K562 (cell line): ENCODE measurements around the gene HIKESHI. TPM values are rescaled to one million over a fixed set of nuclear protein-coding genes. Genes with fewer than 3 reads are reported as not detected.

Experiments used
- ATAC-seq: fragments of 200-7000 bp; cut with Tn5 transposase; 3 replicates; pipeline ENCODE4 v1.9.1; 2020; ENCODE audit warnings: moderate library complexity
- BruUV-seq: library from RNA; stranded (reverse); fragments of 400-500 nt; replicated peaks from 2 replicates; lab custom pipeline; 2021; lab: Mats Ljungman, UMichigan
- CTCF ChIA-PET: fragments of 300-600 bp; formaldehyde crosslinking; extraction: SDS; loops from one replicate; lab custom pipeline; 2021; ENCODE audit warnings: low intra/inter-chr PET ratio; lab: Yijun Ruan, JAX
- POLR2A ChIA-PET: fragments of 300-600, 350-650 bp; sonication (Branson Sonifier 250); formaldehyde crosslinking; extraction: SDS; loops from one replicate; lab custom pipeline; 2021; ENCODE audit warnings: antibody characterized with exemption, inconsistent platforms; lab: Yijun Ruan, JAX
- DNase-seq, 4 experiments: peaks; one replicate each; pipeline versions ENCODE4 v3.0.0 to v3.0.0-alpha.2; 2011 to 2018; ENCODE audit warnings: low spot score in 3 of 4, mixed read lengths in 3 of 4; ENCODE audit errors: extremely low read depth in 1 of 4
- FAIRE-seq: peaks from 2 replicates; lab custom pipeline; 2011; peaks lifted over from hg19 to GRCh38; lab: Jason Lieb, UNC
- H2AFZ ChIP-seq: 2 replicates; pipeline ENCODE4 v1.6.0; 2011; ENCODE audit warnings: low read depth, low read length, control low read depth, inconsistent platforms
- H3K27ac ChIP-seq: fragments of 200-600 bp; 3 replicates; pipeline ENCODE4 v1.8.0; 2011; ENCODE audit warnings: low read depth, mild to moderate bottlenecking, control low read depth, inconsistent platforms, low read length, moderate library complexity, mixed read lengths; ENCODE audit errors: extremely low read depth
- H3K27me3 ChIP-seq, 2 experiments: fragments of 300-600 bp in 1 of 2; 2 replicates in 1 of 2; 3 replicates in 1 of 2; pipeline versions ENCODE4 v1.6.0 to v1.8.0; 2011; ENCODE audit warnings: inconsistent platforms in 2 of 2, low read length in 2 of 2, mild to moderate bottlenecking in 1 of 2, mixed read lengths in 1 of 2, moderate library complexity in 1 of 2; ENCODE audit not compliant: control insufficient read depth in 2 of 2, insufficient read depth in 2 of 2
- H3K36me3 ChIP-seq: fragments of 300-600 bp; 3 replicates; pipeline ENCODE4 v1.8.0; 2011; ENCODE audit warnings: mild to moderate bottlenecking, low read length, inconsistent platforms; ENCODE audit not compliant: control insufficient read depth, insufficient read depth
- H3K4me1 ChIP-seq, 2 experiments: fragments of 200-600 bp in 1 of 2; replicated peaks in 1 of 2; 2 replicates in 1 of 2; 3 replicates in 1 of 2; pipeline versions ENCODE4 v1.5.1 to v1.8.0; 2011; ENCODE audit warnings: inconsistent platforms in 2 of 2, low read length in 2 of 2, mild to moderate bottlenecking in 1 of 2, mixed read lengths in 1 of 2, moderate library complexity in 1 of 2; ENCODE audit not compliant: control insufficient read depth in 2 of 2, insufficient read depth in 2 of 2
- H3K4me2 ChIP-seq: 2 replicates; pipeline ENCODE4 v1.6.1; 2011; ENCODE audit warnings: low read length, control low read depth, inconsistent platforms, mixed read lengths; ENCODE audit not compliant: insufficient read depth
- H3K4me3 ChIP-seq: fragments of 200-600 bp; sonication (generic), shearing (Covaris generic); 2 replicates; pipeline ENCODE4 v1.5.1; 2016; ENCODE audit warnings: control low read depth, inconsistent platforms
- H3K79me2 ChIP-seq: fragments of 200-600 bp; 3 replicates; pipeline ENCODE4 v1.8.0; 2011; ENCODE audit warnings: low read length, inconsistent platforms; ENCODE audit not compliant: control insufficient read depth, insufficient read depth
- H3K9ac ChIP-seq, 2 experiments: 2 replicates each; pipeline versions ENCODE4 v1.6.0 to v1.6.1; 2011; ENCODE audit warnings: low read depth in 2 of 2, low read length in 2 of 2, control low read depth in 1 of 2, inconsistent platforms in 1 of 2, mild to moderate bottlenecking in 1 of 2, mixed read lengths in 1 of 2; ENCODE audit not compliant: insufficient read depth in 1 of 2
- H3K9me1 ChIP-seq: one replicate; pipeline ENCODE4 v1.6.0; 2011; ENCODE audit warnings: inconsistent platforms, mild to moderate bottlenecking, low read length, moderate library complexity; ENCODE audit not compliant: control insufficient read depth, insufficient read depth
- H3K9me3 ChIP-seq: replicated peaks from 2 replicates; pipeline ENCODE4 v1.5.1; 2011; ENCODE audit warnings: low read depth, low read length, inconsistent platforms; ENCODE audit not compliant: control insufficient read depth, insufficient read depth
- H4K20me1 ChIP-seq: replicated peaks from 2 replicates; pipeline ENCODE4 v1.6.1; 2011; ENCODE audit warnings: low read length, inconsistent platforms, mixed read lengths; ENCODE audit not compliant: control insufficient read depth, insufficient read depth
- BRF2 ChIP-seq: IDR thresholded peaks from 3 replicates; pipeline ENCODE4 v1.6.1; 2011; ENCODE audit warnings: borderline replicate concordance, mild to moderate bottlenecking; ENCODE audit not compliant: insufficient read length, insufficient read depth
- C11orf30 ChIP-seq: fragments of 450-650 bp; IDR thresholded peaks from 2 replicates; pipeline ENCODE4 v1.6.1; 2016; ENCODE audit warnings: low read depth, mild to moderate bottlenecking
- ID3 ChIP-seq, 2 experiments: fragments of 250-450 bp in 1 of 2; fragments of 450-650 bp in 1 of 2; sonication (Bioruptor Pico) in 1 of 2; IDR thresholded peaks; 2 replicates each; pipeline versions ENCODE4 v1.6.1 to v1.8.0; 2016 to 2021; ENCODE audit warnings: mild to moderate bottlenecking in 2 of 2, moderate library complexity in 2 of 2, missing compliant biosample characterization in 1 of 2, missing genetic modification characterization in 1 of 2
- JUN ChIP-seq, 2 experiments: sonication (generic) in 1 of 2; formaldehyde crosslinking in 1 of 2; IDR thresholded peaks; 2 replicates each; pipeline versions ENCODE4 v1.6.1 to v1.8.0; 2012 to 2022; ENCODE audit warnings: borderline replicate concordance in 2 of 2, mild to moderate bottlenecking in 2 of 2, improper control_type of control experiment in 1 of 2, low read depth in 1 of 2, low read length in 1 of 2, missing genetic modification reagents in 1 of 2
- KDM2B ChIP-seq: fragments of 250-450 bp; sonication (Bioruptor Pico); IDR thresholded peaks from 2 replicates; pipeline ENCODE4 v1.8.0; 2021; ENCODE audit warnings: mild to moderate bottlenecking, moderate library complexity
- MAFF ChIP-seq: IDR thresholded peaks from 2 replicates; pipeline ENCODE4 v1.6.1; 2012; ENCODE audit warnings: low read length, improper control_type of control experiment
- NFIX ChIP-seq: fragments of 250-450 bp; sonication (Bioruptor Pico); IDR thresholded peaks from 2 replicates; pipeline ENCODE4 v1.4.0; 2020; ENCODE audit warnings: low read depth, mild to moderate bottlenecking, moderate library complexity
- NONO ChIP-seq, 2 experiments: fragments of 200-400 bp in 1 of 2; fragments of 450-650 bp in 1 of 2; formaldehyde crosslinking in 1 of 2; IDR thresholded peaks; 2 replicates each; pipeline ENCODE4 v1.6.1; 2017; ENCODE audit warnings: low read depth in 2 of 2, mild to moderate bottlenecking in 2 of 2, moderate library complexity in 2 of 2, low read length in 1 of 2
- PBX2 ChIP-seq, 2 experiments: IDR thresholded peaks in 1 of 2; conservative IDR thresholded peaks in 1 of 2; 2 replicates each; pipeline ENCODE4 v1.6.1; 2016; ENCODE audit warnings: low read depth in 2 of 2, mild to moderate bottlenecking in 1 of 2, missing compliant biosample characterization in 1 of 2, missing genetic modification characterization in 1 of 2, moderate library complexity in 1 of 2
- RFX5 ChIP-seq: IDR thresholded peaks from 2 replicates; pipeline ENCODE4 v1.6.1; 2011; ENCODE audit warnings: low read depth, mild to moderate bottlenecking, improper control_type of control experiment, low read length
- SMAD2 ChIP-seq: fragments of 150-350 bp; IDR thresholded peaks from 2 replicates; pipeline ENCODE4 v1.6.1; 2014; ENCODE audit warnings: low read depth, mild to moderate bottlenecking, low read length
- SRSF7 ChIP-seq: fragments of 200-400 bp; formaldehyde crosslinking; optimal IDR thresholded peaks from 2 replicates; pipeline ENCODE3; 2017; ENCODE audit warnings: mild to moderate bottlenecking, low read depth, low read length
- TCF7 ChIP-seq: sonication (generic); IDR thresholded peaks from 2 replicates; pipeline ENCODE4 v1.6.1; 2016; ENCODE audit warnings: antibody characterized with exemption, borderline replicate concordance
- XRCC3 ChIP-seq: fragments of 450-650 bp; IDR thresholded peaks from 2 replicates; pipeline ENCODE4 v1.6.1; 2017; ENCODE audit warnings: mild to moderate bottlenecking, moderate library complexity
- ZNF274 ChIP-seq: IDR thresholded peaks from 2 replicates; pipeline ENCODE4 v1.6.1; 2011; ENCODE audit warnings: low read depth, mild to moderate bottlenecking, low read length, moderate library complexity, borderline replicate concordance
- ZNF41 ChIP-seq: fragments of 250-450 bp; sonication (Bioruptor Pico); conservative IDR thresholded peaks from 2 replicates; pipeline ENCODE4 v1.4.0; 2020; ENCODE audit warnings: mild to moderate bottlenecking
- WGBS: fragments of 100-300 bp; shearing (Covaris generic); methylation state at CpG from one replicate; pipeline ENCODE4 v1.1.6; 2016; ENCODE audit warnings: low coverage, mixed read lengths; ENCODE audit not compliant: insufficient coverage; ENCODE audit errors: missing lambda C conversion rate; 5-methylcytosine and 5-hydroxymethylcytosine counted together
- in situ Hi-C: fragments of 300-500 bp; cut with MboI; formaldehyde crosslinking; loops from 4 replicates; pipeline ENCODE4 v1.15.0; 2018; ENCODE audit warnings: inconsistent platforms, mixed read lengths
- intact Hi-C: fragments of 100-400 bp; cut with micrococcal nuclease; formaldehyde crosslinking; loops from 2 replicates; pipeline ENCODE4 v1.14.2; 2022
- polyA plus RNA-seq, 8 experiments: library from polyadenylated mRNA; depleted of rRNA in 4 of 8; stranded (reverse) in 5 of 8; unstranded in 3 of 8; fragments of >200 nt; fragmentation: Nextera tagmentation in 2 of 8; fragmentation: Illumina TruSeq in 1 of 8; extraction: Ambion mirVana in 2 of 8; extraction: Trizol in 1 of 8; gene quantifications; 2 replicates each; pipeline versions ENCODE4 v1.2.1 to v1.2.3, GENCODE V29; 2011 to 2014; ENCODE audit warnings: inconsistent platforms in 1 of 8, missing spikeins in 1 of 8
- total RNA-seq, 7 experiments: library from RNA; depleted of rRNA in 6 of 7; stranded (reverse); fragments of >200 nt in 6 of 7; fragmentation: Illumina TruSeq in 2 of 7; extraction: Trizol in 2 of 7; gene quantifications; 2 replicates each; pipeline versions ENCODE4 v1.2.1 to v1.2.3, GENCODE V29; 2011 to 2021; ENCODE audit warnings: low replicate concordance in 1 of 7

Gene HIKESHI
- total and polyA plus RNA-seq, 9 of the 15 experiments (the other 6 are each of a cell fraction or from before 2014, with no cell fraction given), result 33.2 to 196 (median 62.7) TPM

GRCh38 chr11:86264649-86265048 lies 37.4 kb upstream of the HIKESHI start:
- intact Hi-C loops (no loop called here), in situ Hi-C loops (no loop called here)
- no peak for DNase-seq
- BruUV-seq, result no TSS peak
- no peak overlapping the region for H2AFZ ChIP-seq
- no peak for ATAC-seq
- no peaks in the 10 kb centered on the region for H3K9me3 ChIP-seq
- WGBS, result 92% methylated on average over 2 of the region's 2 CpGs
- H3K36me3 ChIP-seq, result peaks cover 76% of the 10 kb centered on the region; the same call in 2 of the 3 replicates
- no peaks in the 10 kb centered on the region for H4K20me1 ChIP-seq
- ChIA-PET CTCF (no interaction called here), POLR2A (interaction anchor here (1.0 kb wide), 2 partner anchors 14 to 18 kb away, joined by 5 to 6 read pairs; no protein-coding TSS in a partner anchor)
- no peak overlapping the region for H3K4me2 ChIP-seq
- no peaks in the 10 kb centered on the region for H3K9me1 ChIP-seq
- H3K27ac ChIP-seq, result no peak overlapping the region
- H3K27me3 ChIP-seq, result no peaks in the 10 kb centered on the region
- H3K4me1 ChIP-seq, result no peaks in the 10 kb centered on the region
- no peak overlapping the region for H3K4me3 ChIP-seq
- FAIRE-seq, result no peak
- H3K9ac ChIP-seq, result no peak overlapping the region
- peaks cover 3% of the 10 kb centered on the region; the same call in 1 of the 3 replicates for H3K79me2 ChIP-seq
- TF ChIP-seq BRF2 (no peak), XRCC3 (no peak), ID3 (CRISPR knock-in tag; IDR thresholded peaks at IDR 0.05) (no peak), ID3 (tag; IDR thresholded peaks at IDR 0.05) (no peak), ZNF274 (no peak), RFX5 (no peak), MAFF (peak; percentile 78), KDM2B (CRISPR knock-in tag) (no peak), TCF7 (no peak), NFIX (no peak), JUN (IDR thresholded peaks at IDR 0.05; ENCODE audit: borderline replicate concordance, low read depth, low read length) (no peak), JUN (CRISPR knock-in tag; IDR thresholded peaks at IDR 0.05; ENCODE audit: borderline replicate concordance) (no peak), PBX2 (CRISPR knock-in tag; IDR thresholded peaks at IDR 0.05; ENCODE audit: low read depth) (no peak), PBX2 (tag; conservative IDR thresholded peaks at IDR 0.05; ENCODE audit: low read depth) (no peak), C11orf30 (peak; percentile 87), SRSF7 (no peak), NONO (IDR thresholded peaks at IDR 0.05; ENCODE audit: low read depth in 2 of 2, low read length in 1 of 2) (no peak), ZNF41 (CRISPR knock-in tag) (no peak), SMAD2 (no peak)
